NK-92 (cell line): ENCODE data around the gene STK32B.
"Not testable (repeated sequence)": the region's sequence is repeated elsewhere in the genome, so short reads cannot be mapped to it uniquely, and the experiment has no call there.

Experiments used
- DNase-seq: peaks from one replicate; lab custom pipeline; 2025; ENCODE audit not compliant: unreplicated experiment; lab: John Stamatoyannopoulos, UW

STK32B gene

GRCh38 chr4:5051278-5052203, at the start of gene STK32B:
STK32B (plus strand) TSS chr4:5051480.
- DNase-seq: no peak

GRCh38 chr4:5001641-5002040, 49.6 kb upstream of the STK32B start:
- not testable (repeated sequence) for DNase-seq

- no peak for DNase-seq
These were observed 47.9 kb upstream of the STK32B start for GRCh38 chr4:5003372-5003857.

GRCh38 chr4:5003918-5004317, 47.4 kb upstream of the STK32B start:
- no peak for DNase-seq

GRCh38 chr4:5004496-5004895, 46.8 kb upstream of the STK32B start:
- DNase-seq: no peak

GRCh38 chr4:5006932-5007331, 44.3 kb upstream of the STK32B start:
- DNase-seq: not testable (repeated sequence)

GRCh38 chr4:5009796-5010195, 41.5 kb upstream of the STK32B start:
- DNase-seq: no peak

- no peak for DNase-seq
These were observed 40.3 kb upstream of the STK32B start for GRCh38 chr4:5010984-5011383.

- no peak for DNase-seq
These were observed 38.9 kb upstream of the STK32B start for GRCh38 chr4:5012244-5012898.

GRCh38 chr4:5012958-5013357, 38.3 kb upstream of the STK32B start:
- DNase-seq: no peak

GRCh38 chr4:5014007-5014682, 37.1 kb upstream of the STK32B start:
- no peak for DNase-seq

GRCh38 chr4:5018096-5018495, 33.2 kb upstream of the STK32B start:
- no peak for DNase-seq

GRCh38 chr4:5018603-5019002, 32.7 kb upstream of the STK32B start:
- no peak for DNase-seq

GRCh38 chr4:5019274-5019673, 32.0 kb upstream of the STK32B start, which contains the start of gene CYTL1:
CYTL1 (minus strand) TSS chr4:5019458; CDS start chr4:5019445, 13 bp downstream.
- DNase-seq: no peak

GRCh38 chr4:5019796-5020195, 31.5 kb upstream of the STK32B start:
- DNase-seq: no peak

- DNase-seq: no peak
These were observed 30.9 kb upstream of the STK32B start for GRCh38 chr4:5020341-5020740.

- DNase-seq: no peak
These were observed 29.7 kb upstream of the STK32B start for GRCh38 chr4:5021546-5021945.

- no peak for DNase-seq
These were observed 26.6 kb upstream of the STK32B start for GRCh38 chr4:5024673-5025072.

- no peak for DNase-seq
These were observed 24.9 kb upstream of the STK32B start for GRCh38 chr4:5026371-5026770.

- DNase-seq: no peak
These were observed 23.9 kb upstream of the STK32B start for GRCh38 chr4:5027346-5027745.

- no peak for DNase-seq
These were observed 22.8 kb upstream of the STK32B start for GRCh38 chr4:5028480-5028879.
